ENCODE measurements around the gene GRIN1. TPM values are rescaled to one million over a fixed set of nuclear protein-coding genes. Genes with fewer than 3 reads are reported as not detected.

The GRIN1 gene
- total RNA-seq = 10 to 100 TPM; 16.2 to 99.0 TPM
- 100 to 1,000 TPM; 193 to 207 TPM for polyA plus RNA-seq (ENCODE audit: insufficient read length in 2 of 2)
- long read RNA-seq, donor 1, full-length matches to known transcripts = 23 of 53 reads
- long read RNA-seq, donor 1, partial matches to known transcripts = 30 of 53 reads
- long read RNA-seq, donor 1, other reads (novel, unspliced or antisense) = 0 of 53 reads
- long read RNA-seq, donor 2, full-length matches to known transcripts = 3 of 3 reads
- long read RNA-seq, donor 2, partial matches to known transcripts = 0 of 3 reads
- long read RNA-seq, donor 2, other reads (novel, unspliced or antisense) = 0 of 3 reads
- long read RNA-seq, donor 3, full-length matches to known transcripts = 7 of 29 reads
- long read RNA-seq, donor 3, partial matches to known transcripts = 22 of 29 reads
- long read RNA-seq, donor 3, other reads (novel, unspliced or antisense) = 0 of 29 reads
- long read RNA-seq, donor 4, partial matches to known transcripts = 0 of 5 reads
- long read RNA-seq, donor 4, other reads (novel, unspliced or antisense) = 5 of 5 reads

DNA sequence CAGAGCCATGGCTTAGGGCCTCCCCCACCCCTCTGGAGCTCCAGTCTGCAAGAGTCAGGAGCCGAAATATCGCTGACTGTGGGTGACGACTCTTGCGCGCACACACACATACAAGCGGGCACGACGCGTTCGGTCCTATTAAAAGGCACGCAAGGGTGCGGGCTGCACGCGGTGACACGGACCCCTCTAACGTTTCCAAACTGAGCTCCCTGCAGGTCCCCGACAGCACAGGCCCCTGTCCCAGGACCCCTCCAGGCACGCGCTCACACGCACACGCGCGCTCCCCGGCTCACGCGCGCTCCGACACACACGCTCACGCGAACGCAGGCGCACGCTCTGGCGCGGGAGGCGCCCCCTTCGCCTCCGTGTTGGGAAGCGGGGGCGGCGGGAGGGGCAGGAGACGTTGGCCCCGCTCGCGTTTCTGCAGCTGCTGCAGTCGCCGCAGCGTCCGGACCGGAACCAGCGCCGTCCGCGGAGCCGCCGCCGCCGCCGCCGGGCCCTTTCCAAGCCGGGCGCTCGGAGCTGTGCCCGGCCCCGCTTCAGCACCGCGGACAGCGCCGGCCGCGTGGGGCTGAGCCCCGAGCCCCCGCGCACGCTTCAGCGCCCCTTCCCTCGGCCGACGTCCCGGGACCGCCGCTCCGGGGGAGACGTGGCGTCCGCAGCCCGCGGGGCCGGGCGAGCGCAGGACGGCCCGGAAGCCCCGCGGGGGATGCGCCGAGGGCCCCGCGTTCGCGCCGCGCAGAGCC, at the start of gene GRIN1:
Gene GRIN1 (plus strand): TSS at position 433 of the 746 bp plus-strand sequence. CDS start 333 bp downstream, outside the sequence.
- Histone ChIP-seq H3K27ac (ENCODE audit: low read depth, low read length) (no peak within 1 kb of the TSS), H3K27me3 (ENCODE audit: control insufficient read depth, insufficient read depth, low read length) (peaks cover 46% of the 10 kb centered on the region), H3K36me3 (ENCODE audit: control insufficient read depth, insufficient read depth, low read length) (peaks cover 36% of the 10 kb centered on the region), H3K9me3 (ENCODE audit: control insufficient read depth, insufficient read depth, low read length) (no peaks in the 10 kb centered on the region), H3K4me3 (ENCODE audit: low read depth, low read length) (peak within 1 kb of the TSS; percentile 31), H3K4me1 (ENCODE audit: control insufficient read depth, insufficient read depth, low read length) (peaks cover 54% of the 10 kb centered on the region)
- 4% methylated on average over 104 of the region's 104 CpGs for WGBS (ENCODE audit: insufficient coverage)
- peak in 4 of 6 donors; percentile 43 to 92 (median 75) for DNase-seq (ENCODE audit: low read depth in 4 of 6, low spot score in 6 of 6)

- peaks cover 24% of the 10 kb centered on the region for H3K4me1 ChIP-seq (ENCODE audit: control insufficient read depth, insufficient read depth, low read length)
- WGBS (ENCODE audit: insufficient coverage) = 82% methylated on average over 11 of the region's 11 CpGs
- peaks cover 42% of the 10 kb centered on the region for H3K36me3 ChIP-seq (ENCODE audit: control insufficient read depth, insufficient read depth, low read length)
- no peaks in the 10 kb centered on the region for H3K9me3 ChIP-seq (ENCODE audit: control insufficient read depth, insufficient read depth, low read length)
- no peak overlapping the region for H3K27ac ChIP-seq (ENCODE audit: low read depth, low read length)
- no peaks in the 10 kb centered on the region for H3K27me3 ChIP-seq (ENCODE audit: control insufficient read depth, insufficient read depth, low read length)
- H3K4me3 ChIP-seq (ENCODE audit: low read depth, low read length) = no peak overlapping the region
- DNase-seq (ENCODE audit: low read depth in 4 of 6, low spot score in 6 of 6) = no peak
Observed at GRCh38 chr9:137089232-137089947, 49.6 kb upstream of the GRIN1 start.

DNA sequence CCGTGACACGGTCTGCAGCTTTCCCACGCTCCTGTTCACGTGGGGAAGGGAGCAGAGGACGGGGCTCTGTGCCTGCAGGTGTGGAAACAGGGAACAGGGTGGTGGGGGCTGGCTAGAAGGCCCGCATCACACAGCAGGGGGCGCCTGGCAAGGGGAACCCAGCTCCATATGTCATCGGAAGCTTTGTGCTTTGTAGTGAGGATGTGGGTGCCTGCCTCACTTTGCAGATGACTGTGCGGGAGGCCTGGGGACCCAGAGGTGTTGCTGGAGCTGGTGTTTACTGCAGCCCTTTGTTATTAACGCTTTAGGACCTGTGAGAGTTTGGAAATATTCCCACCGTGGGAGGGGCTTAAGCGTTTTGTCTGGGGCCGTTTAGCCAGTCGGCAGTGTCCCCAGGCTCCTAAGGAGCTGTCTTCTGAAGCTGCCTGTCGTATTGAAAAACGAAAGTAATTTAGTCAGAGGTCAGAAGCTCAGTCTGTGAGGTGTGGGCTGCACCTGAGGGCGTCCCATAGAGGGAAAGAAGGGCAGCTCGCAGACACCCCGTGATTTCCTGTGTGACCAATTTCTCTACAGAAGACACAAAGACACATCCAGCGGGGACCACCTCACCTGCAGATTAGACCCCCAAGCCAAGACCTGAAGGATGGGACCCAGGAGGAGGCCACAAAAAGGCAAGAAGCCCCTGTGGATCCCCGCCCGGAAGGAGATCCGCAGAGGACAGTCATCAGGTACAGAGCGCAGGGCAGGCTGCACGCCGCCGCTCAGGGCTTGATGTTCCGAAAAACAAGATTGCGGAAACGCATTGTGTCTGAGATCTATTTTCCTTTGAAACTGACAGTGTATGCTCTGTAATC, 43.1 kb upstream of the GRIN1 start:
- H3K27me3 ChIP-seq (ENCODE audit: control insufficient read depth, insufficient read depth, low read length) = no peaks in the 10 kb centered on the region
- no peaks in the 10 kb centered on the region for H3K4me1 ChIP-seq (ENCODE audit: control insufficient read depth, insufficient read depth, low read length)
- H3K4me3 ChIP-seq (ENCODE audit: low read depth, low read length) = no peak overlapping the region
- no peak overlapping the region for H3K27ac ChIP-seq (ENCODE audit: low read depth, low read length)
- peaks cover 78% of the 10 kb centered on the region for H3K36me3 ChIP-seq (ENCODE audit: control insufficient read depth, insufficient read depth, low read length)
- H3K9me3 ChIP-seq (ENCODE audit: control insufficient read depth, insufficient read depth, low read length) = no peaks in the 10 kb centered on the region
- no peak for DNase-seq (ENCODE audit: low read depth in 4 of 6, low spot score in 6 of 6)
- 79% methylated on average over 29 of the region's 30 CpGs for WGBS (ENCODE audit: insufficient coverage)

- H3K27me3 ChIP-seq (ENCODE audit: control insufficient read depth, insufficient read depth, low read length) = no peaks in the 10 kb centered on the region
- no peak overlapping the region for H3K4me3 ChIP-seq (ENCODE audit: low read depth, low read length)
- 97% methylated on average over 31 of the region's 31 CpGs for WGBS (ENCODE audit: insufficient coverage)
- no peaks in the 10 kb centered on the region for H3K4me1 ChIP-seq (ENCODE audit: control insufficient read depth, insufficient read depth, low read length)
- no peak for DNase-seq (ENCODE audit: low read depth in 4 of 6, low spot score in 6 of 6)
- H3K27ac ChIP-seq (ENCODE audit: low read depth, low read length) = no peak overlapping the region
- H3K9me3 ChIP-seq (ENCODE audit: control insufficient read depth, insufficient read depth, low read length) = no peaks in the 10 kb centered on the region
- H3K36me3 ChIP-seq (ENCODE audit: control insufficient read depth, insufficient read depth, low read length) = peaks cover 79% of the 10 kb centered on the region
Observed at GRCh38 chr9:137096785-137097546, 42.0 kb upstream of the GRIN1 start.

DNA sequence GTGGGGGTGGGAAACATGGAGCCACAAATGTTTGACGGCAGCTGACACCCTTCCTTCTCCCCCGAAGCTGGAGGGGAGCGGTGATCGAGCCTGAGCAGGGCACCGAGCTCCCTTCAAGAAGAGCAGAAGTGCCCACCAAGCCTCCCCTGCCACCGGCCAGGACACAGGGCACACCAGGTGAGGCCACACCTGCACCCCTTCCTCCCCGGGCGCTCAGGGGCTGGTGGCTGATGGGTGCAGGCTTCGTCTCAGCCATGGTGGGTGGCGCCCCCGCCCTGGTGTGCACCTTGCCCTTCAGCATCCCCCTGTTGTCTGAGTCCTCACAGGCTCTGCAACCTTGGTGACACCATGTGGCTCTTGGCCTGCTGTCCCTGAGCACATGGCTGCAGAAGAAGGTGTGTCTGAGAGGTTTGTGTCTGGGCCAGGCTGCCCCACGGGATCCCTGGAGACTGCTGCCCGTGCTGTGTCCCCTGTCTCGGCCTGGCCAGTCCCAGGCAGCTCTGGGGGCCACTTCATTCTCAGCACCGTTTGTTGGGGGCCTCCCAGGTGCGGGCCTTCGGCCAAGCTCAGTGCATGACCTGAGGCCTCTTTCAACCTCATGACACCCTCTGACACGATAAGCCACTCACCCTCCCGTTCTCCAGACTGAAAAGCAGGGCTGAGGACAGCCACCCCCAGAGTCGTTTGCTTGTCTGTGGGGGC, 41.0 kb upstream of the GRIN1 start:
- Histone ChIP-seq H3K4me3 (ENCODE audit: low read depth, low read length) (no peak overlapping the region), H3K9me3 (ENCODE audit: control insufficient read depth, insufficient read depth, low read length) (no peaks in the 10 kb centered on the region), H3K27me3 (ENCODE audit: control insufficient read depth, insufficient read depth, low read length) (no peaks in the 10 kb centered on the region), H3K4me1 (ENCODE audit: control insufficient read depth, insufficient read depth, low read length) (no peaks in the 10 kb centered on the region), H3K27ac (ENCODE audit: low read depth, low read length) (no peak overlapping the region), H3K36me3 (ENCODE audit: control insufficient read depth, insufficient read depth, low read length) (peaks cover 86% of the 10 kb centered on the region)
- no peak for DNase-seq (ENCODE audit: low read depth in 4 of 6, low spot score in 6 of 6)
- WGBS (ENCODE audit: insufficient coverage) = 95% methylated on average over 17 of the region's 20 CpGs

GRCh38 chr9:137099231-137099630, 39.7 kb upstream of the GRIN1 start:
- WGBS (ENCODE audit: insufficient coverage) = 96% methylated on average over 14 of the region's 14 CpGs
- Histone ChIP-seq H3K27me3 (ENCODE audit: control insufficient read depth, insufficient read depth, low read length) (no peaks in the 10 kb centered on the region), H3K36me3 (ENCODE audit: control insufficient read depth, insufficient read depth, low read length) (peaks cover 91% of the 10 kb centered on the region), H3K27ac (ENCODE audit: low read depth, low read length) (no peak overlapping the region), H3K9me3 (ENCODE audit: control insufficient read depth, insufficient read depth, low read length) (no peaks in the 10 kb centered on the region), H3K4me3 (ENCODE audit: low read depth, low read length) (no peak overlapping the region), H3K4me1 (ENCODE audit: control insufficient read depth, insufficient read depth, low read length) (no peaks in the 10 kb centered on the region)
- no peak for DNase-seq (ENCODE audit: low read depth in 4 of 6, low spot score in 6 of 6)

DNA sequence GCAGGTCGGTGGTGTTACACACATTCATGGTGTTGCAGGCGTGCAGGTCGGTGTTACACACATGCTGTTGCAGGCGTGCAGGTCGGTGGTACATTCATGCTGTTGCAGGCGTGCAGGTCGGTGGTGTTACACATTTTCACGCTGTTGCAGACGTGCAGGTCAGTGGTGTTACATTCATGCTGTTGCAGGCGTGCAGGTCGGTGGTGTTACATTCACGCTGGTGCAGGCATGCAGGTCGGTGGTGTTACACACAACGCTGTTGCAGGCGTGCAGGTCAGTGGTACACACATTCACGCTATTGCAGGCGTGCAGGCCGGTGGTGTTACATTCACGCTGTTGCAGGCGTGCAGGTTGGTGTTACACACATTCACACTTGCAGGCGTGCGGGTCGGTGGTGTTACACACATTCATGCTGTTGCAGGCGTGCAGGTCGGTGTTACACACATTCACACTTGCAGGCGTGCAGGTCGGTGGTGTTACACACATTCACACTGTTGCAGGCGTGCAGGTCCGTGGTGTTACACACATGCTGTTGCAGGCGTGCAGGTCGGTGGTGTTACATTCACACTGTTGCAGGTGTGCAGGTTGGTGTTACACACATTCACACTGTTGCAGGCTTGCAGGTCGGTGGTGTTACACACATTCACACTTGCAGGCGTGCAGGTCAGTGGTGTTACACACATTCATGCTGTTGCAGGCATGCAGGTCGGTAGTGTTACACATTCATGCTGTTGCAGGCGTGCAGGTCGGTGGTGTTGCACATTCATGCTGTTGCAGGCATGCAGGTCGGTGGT, 35.6 kb upstream of the GRIN1 start:
- H3K9me3 ChIP-seq (ENCODE audit: control insufficient read depth, insufficient read depth, low read length) = no peaks in the 10 kb centered on the region
- WGBS (ENCODE audit: insufficient coverage) = 96% methylated on average over 37 of the region's 37 CpGs
- no peaks in the 10 kb centered on the region for H3K4me1 ChIP-seq (ENCODE audit: control insufficient read depth, insufficient read depth, low read length)
- H3K36me3 ChIP-seq (ENCODE audit: control insufficient read depth, insufficient read depth, low read length) = peaks cover 100% of the 10 kb centered on the region
- no peak overlapping the region for H3K27ac ChIP-seq (ENCODE audit: low read depth, low read length)
- no peak for DNase-seq (ENCODE audit: low read depth in 4 of 6, low spot score in 6 of 6)
- no peak overlapping the region for H3K4me3 ChIP-seq (ENCODE audit: low read depth, low read length)
- no peaks in the 10 kb centered on the region for H3K27me3 ChIP-seq (ENCODE audit: control insufficient read depth, insufficient read depth, low read length)
